GM21576 (cell line): ENCODE data around the gene ATXN7.

Source experiments
- ATAC-seq: cut with Tn5 transposase; IDR thresholded peaks from one replicate; pipeline ENCODE4 v1.9.1; 2021; ENCODE audit warnings: mild to moderate bottlenecking, moderate library complexity; ENCODE audit not compliant: unreplicated experiment

Gene ATXN7

DNA sequence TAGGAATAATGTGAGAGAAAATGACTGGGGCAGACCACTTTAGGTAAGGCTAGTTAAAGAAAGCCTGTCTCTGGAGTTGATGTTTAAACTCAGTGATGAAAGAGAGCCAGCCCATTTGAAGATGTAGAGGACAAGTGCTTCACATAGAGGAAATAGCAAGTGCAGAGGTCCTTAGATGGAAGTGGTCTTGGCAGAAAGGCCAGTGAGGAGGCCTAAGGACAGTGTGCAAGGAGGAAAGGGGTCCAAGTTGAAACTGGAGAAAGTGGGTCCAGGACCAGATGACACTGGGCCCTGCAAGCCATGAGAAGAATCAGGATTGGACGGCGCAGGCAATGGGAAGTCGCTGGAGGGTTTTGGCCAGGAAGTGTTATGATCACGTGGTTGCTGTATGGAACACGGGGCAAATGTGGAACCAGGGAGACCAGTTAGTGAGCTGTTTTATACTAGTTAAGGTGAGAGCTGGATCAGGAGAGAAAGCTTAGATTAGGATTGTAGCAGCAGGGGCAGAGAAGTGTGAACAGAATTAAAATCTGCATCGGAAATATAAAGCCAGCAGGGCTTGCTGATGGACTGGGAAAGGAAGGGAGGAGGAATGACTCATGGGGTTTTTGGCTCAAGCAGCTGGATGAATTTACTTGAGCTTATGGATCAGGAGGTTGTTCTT, 96.5 kb downstream of the ATXN7 start:
- ATAC-seq, result no peak

DNA sequence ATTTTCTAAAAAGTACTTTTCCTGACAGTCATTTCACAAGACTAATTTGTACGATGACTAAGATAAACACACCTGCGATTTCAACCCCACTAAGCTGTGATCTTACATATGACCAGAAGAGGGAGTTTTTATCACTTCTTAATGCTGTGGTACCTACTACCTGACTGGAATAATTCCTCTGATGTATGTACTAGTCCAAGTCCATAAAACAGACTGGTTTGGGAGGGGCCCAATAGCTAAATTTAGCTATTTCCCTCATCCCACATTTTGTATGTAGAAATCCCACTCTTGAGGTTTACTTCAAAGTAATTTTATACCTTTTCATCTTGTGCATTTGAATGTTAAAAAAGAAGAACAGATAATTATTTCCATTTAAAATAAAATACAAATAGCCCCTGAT, 98.2 kb downstream of the ATXN7 start:
- peak; percentile 85 for ATAC-seq

- ATAC-seq, result no peak
Observed at GRCh38 chr3:63963496-63963895, 99.8 kb downstream of the ATXN7 start.

DNA sequence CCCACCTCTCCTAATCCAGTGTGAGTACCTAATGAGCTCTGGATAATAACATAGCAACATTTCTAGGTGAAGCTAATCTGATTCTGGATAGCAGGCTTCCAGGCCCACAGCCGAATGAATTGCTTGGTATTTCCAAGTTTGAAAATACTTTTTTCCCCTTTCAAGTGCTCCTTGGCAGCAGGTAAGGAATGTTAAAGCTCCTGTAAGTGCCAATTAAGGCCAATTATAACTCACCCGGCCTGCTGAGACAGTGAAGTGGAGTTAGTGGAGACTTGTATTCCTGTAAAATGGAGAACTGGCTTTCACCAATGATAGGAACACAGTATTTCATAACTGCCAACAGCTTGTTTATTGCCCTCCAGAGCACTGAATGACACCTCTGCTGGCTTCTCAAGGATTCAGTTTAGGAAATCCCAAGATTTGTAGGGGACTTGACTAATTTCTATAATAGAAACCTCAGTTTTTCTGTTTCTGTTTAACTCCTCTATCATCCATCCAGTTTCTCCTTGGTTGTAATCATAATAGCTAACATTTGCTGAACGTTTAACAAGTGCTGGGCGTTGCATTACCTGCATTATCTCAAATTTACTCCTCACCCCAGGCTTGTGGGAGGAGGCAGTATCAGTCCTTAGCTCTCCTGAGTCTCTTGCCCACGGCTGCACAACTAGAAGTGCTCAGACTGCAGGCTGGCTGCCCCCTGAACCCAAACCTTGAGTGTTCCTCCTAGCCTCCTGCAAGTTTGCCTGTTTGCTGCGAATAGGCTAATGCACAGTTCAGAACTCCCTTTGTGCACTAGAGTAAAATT, 101.2 kb downstream of the ATXN7 start:
- ATAC-seq, result no peak

- no peak for ATAC-seq
Observed at GRCh38 chr3:63966007-63966406, 102.3 kb downstream of the ATXN7 start.

DNA sequence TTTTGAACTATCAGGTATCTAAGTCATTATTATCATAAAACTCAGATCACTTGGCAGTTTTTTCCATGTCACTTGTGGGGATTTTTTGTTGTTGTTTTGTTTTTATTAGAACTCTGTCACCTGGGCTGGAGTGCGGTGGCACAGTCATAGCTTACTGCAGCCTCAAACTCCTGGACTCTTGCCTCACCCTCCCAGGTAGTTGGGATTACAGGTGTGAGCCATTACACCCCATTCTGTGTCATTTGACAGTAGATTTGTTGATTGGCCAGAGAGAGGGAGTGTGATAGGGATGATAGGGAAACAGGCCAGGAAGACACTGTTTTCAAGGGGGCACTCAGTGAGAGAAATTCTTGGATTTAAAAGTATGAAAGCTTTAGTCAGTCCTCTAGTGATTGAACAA, 103.2 kb downstream of the ATXN7 start:
- ATAC-seq, result no peak

DNA sequence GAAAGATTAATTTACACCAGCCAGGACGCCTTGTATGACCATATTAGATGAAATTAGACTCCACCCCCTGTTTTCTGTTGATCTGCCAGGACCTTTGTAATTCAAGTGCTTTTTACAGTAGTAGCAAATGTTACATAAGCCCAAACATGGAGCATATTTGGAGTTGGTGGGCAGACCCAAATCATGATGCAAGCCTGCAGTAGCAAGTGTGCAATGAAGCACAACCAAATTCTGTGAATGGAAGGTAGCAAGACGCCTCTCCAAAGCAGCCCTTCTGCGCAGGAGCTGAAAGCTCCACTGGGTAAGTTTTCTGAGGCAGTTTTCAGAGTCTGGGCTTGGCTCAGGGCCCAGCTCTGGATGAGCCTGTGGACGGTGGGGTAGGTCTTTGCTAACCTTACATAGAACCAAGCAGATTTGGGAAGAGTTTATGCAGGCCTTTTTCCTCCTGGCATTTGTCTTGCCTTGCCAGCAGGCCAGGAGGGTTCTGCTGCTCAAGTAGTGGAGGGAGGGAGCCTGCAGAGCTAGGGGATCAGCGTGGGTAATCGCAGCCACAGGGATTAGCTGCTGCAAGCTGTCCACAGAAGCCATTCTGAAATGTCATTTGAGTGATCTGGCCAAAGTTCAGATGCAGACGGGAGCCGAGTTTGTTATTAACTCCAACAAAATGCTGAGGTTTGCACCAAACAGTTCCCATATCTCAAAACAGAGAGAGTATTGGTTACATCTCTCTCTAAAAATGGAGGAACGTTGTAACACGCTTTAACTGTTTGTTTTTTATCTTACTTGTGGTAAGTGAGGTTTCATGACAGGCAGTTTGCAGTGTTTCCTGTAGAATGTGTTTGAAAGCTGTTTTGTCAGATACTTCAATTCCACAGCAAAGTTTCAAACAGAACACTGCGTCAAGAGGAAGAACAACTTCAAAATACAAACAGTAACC, 104.3 kb downstream of the ATXN7 start:
- peak; percentile 48 for ATAC-seq

- ATAC-seq, result peak; percentile 13
Observed at GRCh38 chr3:63968612-63969350, 105.1 kb downstream of the ATXN7 start.

- no peak for ATAC-seq
Observed at GRCh38 chr3:63969876-63970275, 106.2 kb downstream of the ATXN7 start.

DNA sequence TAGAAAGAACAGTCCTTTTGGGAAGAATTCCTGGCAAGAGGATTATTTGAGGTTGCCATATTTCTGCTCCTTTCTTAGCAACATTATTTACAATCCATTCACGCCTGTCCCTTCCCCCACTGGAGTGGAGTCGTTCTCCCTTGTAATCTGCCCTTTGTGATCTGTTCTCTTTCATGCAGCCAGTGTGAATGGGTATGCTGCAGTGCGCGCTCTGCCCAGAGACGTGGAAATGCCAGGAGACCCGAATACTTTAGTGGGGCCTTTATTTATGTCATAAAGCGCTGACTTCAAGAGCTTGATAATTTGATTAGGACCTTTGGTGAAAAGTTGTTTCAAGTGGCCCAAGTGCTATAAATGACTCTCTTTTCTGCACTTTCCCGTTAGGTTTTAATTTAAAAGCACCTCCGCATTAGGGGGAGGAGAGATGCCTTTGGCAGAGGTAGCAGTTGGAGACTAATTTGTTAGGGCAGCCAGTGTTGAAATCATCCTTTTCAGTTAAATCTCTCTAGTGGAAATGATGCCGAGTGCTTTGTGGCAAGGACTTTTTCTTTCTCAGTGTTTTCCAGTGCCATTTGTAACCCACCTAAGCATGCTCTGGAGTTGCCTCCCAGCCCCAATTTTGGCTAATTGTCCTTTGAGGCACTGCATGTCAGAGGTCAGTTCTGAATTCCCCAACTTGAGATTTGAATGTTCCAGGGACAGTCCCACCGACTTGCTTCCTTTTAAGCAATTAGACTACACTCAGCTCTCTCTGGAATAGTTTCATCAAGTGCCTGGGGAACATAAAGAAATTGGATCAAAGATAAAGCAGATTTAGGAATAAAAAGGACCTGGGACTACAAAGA, 107.2 kb downstream of the ATXN7 start:
- no peak for ATAC-seq

GRCh38 chr3:63972196-63972595, 108.5 kb downstream of the ATXN7 start:
- ATAC-seq, result no peak

- ATAC-seq, result no peak
Observed at GRCh38 chr3:63972987-63973386, 109.3 kb downstream of the ATXN7 start.

DNA sequence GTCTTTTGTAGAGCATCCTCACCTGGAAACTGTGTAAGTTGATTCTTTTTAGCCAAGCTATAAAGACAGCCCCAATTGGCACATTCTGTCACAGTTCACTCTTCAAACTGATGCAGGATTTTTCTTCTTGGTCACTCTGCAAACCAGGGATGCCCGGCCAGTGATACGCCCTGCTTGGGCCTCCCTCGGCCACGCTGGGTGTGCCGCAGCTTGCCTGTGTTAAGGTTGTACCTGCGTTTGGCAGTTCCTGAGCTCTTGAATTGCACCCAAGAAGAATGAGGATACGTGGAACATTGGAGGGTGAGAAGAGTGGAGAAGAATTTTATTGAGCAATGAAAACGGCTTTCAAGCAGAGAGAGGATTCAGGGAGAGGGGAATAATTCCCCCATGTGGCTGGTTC, 109.7 kb downstream of the ATXN7 start:
- ATAC-seq, result no peak

- ATAC-seq, result no peak
Observed at GRCh38 chr3:63974451-63974850, 110.8 kb downstream of the ATXN7 start.

- ATAC-seq, result no peak
Observed at GRCh38 chr3:63975723-63976122, 112.1 kb downstream of the ATXN7 start.

GRCh38 chr3:63976161-63976871, 112.6 kb downstream of the ATXN7 start:
- ATAC-seq, result no peak

DNA sequence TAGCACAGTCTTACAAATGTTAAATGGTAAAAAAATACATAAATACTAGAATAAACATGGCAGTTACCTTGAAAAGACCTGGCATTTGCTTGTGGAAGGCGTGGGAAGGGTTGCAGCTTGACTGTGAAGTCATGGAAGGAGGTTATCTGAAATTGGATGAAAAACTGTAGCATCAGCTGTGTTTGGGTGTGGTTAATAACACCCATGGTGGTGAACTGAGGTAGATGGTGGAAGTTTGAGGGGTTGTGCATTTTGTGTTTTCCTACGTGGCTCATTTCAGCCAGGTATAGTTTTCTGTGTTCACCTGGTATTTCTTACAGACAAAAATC, 113.2 kb downstream of the ATXN7 start:
- no peak for ATAC-seq

GRCh38 chr3:63977893-63978292, 114.2 kb downstream of the ATXN7 start:
- no peak for ATAC-seq
